ENCODE measurements around the gene TRUB2. TPM values are rescaled to one million over a fixed set of nuclear protein-coding genes. Genes with fewer than 3 reads are reported as not detected.

Gene TRUB2
- polyA plus RNA-seq, 5 donors = 29.3 to 34.5 (median 33.0) TPM

DNA sequence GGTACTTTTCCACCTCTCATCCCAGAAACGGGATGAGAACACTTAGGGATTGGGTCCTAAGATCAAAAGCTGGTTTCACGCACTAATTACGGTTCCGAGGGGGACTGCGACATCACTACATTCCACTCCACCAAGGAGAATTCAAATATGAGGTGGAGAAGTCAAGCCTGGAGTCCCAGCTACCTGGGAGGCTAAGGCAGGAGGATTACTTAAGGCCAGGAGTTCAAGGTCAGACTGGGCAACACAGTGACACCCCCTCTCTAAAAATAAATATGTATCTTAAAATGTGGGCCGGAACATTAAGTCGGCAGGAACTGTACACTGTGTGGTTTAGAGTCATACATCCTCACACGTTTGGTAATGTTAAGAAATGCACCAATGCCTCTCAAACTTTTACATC lies 48.0 kb downstream of the TRUB2 start:
- DNase-seq = no peak

DNA sequence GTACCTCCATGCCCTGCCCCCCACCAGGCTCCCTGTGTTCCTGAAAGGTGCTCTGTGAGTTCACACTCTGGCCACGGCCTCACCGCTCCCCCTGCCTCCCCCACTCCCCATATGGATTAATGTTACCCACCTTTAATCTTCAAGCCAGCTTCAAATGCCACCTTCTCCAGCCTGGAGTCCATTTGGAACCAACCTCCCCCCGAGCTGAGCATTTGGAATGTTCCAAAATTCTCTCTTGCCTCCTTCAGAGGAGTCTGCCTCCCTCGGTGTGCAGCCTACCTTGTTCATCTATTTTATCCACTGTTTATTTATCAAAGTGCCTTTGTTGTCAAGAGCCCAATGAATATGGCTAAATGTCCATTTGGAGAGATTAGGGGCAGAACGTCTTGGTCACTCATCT lies 50.7 kb downstream of the TRUB2 start:
- DNase-seq = no peak

DNA sequence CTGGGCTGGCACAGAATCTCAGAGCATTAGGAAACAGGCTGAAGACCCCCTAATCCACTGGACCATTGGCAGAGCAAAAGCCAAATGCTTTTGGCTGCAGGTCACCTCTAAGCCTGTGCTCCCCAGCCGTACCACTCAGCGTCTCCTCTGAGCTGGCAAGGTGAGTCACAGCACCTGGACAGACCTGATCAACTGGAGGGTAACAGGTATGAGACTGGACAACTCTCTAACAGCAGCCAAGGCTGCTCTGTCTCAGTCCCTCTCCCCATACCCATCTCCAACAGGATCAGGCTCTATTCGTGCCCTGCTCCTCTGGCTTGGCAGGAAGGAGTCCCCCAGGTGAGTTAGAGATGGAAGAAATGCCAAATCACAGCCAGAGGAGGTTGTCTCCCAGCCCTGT lies 51.1 kb downstream of the TRUB2 start:
- DNase-seq = no peak

DNA sequence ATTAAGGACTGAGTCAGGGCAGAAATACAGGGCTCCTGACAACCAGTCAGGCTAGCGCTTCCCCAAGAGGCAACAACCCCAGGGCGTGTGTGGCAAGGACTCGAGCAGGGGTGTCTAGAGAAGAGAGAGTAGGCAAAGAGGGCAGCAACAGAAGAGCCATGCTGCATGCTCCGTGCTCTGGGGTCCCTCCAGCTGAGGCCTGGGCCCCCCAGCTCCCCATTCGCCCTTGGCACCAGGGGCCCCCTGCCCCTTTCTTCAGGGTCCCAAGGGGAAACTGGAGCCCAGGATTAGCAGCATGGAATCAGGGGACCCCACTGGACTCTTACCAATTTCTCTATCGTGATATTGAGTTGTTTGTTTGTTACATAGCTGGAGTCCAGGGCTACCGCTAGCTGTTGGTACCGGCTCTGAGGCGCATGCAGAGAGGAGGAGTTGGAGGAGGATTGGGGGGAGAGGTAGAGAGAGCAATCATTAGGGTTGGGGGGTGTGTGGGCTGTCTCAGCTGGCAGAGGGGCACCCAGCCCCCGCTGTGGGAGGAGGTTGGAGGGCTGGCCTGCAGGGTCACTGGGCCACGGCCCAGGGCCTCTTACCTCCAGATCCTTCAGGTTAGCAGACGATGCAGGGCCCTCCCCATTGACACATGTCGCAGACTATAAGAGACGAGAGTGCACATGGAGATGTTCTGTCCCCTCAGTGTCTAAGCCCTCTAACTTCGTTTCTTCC lies 55.2 kb downstream of the TRUB2 start:
- DNase-seq = no peak

DNA sequence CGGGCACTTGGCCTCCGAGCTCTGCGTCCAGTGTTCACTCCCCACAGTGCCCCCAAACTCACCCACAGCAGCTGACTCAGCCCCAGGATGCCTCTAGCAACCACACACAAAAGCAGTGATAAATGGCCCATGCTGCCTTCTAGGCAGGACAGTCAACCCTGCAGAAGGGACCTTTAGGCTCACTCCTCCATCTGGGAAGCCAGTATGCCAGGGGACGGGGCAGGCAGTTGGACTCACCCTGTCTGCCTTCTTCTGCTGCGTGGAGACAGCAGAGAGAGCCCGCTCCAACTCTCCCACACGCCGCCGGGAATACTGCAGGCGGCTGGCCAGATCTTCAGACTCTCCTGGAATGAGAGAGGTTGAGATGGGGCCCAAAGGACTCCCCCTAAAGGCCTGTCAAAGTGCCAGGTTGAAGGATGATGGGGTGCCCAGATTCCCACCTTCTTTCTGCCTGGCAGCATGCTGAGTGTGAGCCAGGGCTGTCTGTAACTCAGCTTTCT lies 56.8 kb downstream of the TRUB2 start:
- DNase-seq = no peak

DNA sequence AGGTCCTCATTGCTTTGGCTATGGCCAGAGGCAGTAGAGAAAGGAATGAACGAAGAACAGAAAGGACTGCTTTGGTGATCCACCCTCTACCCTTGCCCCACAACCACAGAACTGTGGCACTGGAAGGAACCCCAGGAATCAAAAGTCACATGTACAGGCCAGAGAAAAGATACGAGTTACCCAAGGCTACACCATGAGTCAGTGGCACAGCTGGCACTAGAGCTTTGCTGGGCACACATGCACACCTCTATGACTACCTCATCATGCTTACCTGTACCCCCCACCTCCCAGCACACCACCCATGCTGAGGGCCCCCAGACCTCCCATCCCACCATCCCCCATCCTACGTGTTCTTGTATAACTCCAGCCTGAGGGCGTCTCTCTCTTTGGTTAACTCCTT lies 59.6 kb downstream of the TRUB2 start:
- no peak for DNase-seq

DNA sequence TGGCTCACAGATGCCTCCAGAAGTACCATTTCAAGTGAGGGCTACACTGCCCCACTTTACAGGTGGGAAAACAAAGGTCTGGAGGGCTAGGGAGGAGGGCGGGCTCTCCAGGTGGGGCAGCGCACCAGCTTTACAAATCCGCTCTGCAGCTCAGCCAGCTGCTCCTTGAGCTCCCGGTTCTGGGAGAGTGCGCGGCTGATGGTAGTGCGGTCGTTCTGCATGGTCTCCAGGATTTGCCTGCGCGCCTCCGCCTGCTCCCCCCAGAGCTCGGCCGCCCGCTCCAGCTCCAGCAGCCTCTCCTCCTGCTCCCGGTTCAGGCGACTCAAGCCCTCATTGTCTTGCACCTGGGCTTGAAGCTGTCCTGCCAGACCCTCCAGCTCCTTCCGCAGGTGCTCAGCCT lies 61.9 kb downstream of the TRUB2 start:
- no peak for DNase-seq

DNA sequence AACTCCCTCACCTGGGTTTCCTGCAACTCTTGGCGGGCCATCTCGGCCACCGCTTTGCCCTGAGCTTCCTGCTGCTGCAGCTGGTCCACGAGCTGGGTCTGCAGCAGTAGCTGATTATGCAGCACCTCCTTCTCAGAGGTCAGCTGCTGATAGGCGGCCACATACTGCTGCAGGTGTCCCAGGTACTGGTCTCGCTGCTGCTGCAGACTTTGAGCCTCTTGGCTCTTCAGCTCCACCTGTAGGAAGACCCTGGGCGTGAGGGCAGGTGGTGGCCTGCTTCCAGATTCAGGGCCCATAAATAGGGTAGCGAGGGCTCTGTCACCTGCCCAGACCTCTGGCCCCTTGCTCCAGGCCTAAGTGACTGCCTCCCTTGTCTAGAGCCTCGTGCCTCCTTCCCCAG lies 63.1 kb downstream of the TRUB2 start:
- DNase-seq = no peak

DNA sequence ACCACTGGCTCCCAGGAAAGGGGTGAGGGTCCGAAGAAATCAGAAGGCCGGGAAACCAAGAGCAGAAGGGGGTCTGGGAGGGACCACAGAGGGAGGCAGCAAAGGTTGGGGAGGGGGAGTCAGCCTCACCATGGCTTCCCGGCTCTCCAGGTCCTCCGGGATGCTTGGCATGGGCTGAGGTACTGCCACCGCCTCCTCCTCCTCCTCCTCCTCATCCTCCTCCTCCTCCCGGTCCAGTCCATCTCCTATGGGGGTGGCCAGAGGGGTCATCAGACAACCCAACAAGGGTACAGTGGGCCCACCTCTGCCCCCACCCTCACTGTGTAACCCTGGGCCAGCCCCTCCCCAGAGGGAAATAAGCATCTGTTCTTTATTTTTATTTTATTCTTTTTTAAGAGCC lies 63.9 kb downstream of the TRUB2 start:
- no peak for DNase-seq

DNA sequence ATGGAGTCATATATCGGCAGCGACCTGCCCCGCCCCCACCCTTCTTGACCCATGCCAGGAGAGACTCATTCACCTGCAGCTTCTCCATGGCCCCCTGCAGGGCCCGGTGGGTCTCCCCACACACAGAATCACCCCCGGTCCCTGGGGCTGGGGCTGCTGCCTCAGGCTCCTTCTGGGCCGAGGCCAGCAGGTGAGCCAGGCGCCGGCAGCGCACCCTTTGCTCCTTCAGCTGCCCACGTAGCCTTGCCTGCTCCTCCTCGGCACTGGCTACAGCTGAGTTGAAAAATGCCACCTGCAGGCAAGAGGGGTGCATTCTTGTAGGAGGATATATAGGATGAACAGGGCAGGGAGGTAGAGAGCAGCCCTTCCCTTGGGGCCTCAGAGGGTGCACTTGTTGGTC lies 64.3 kb downstream of the TRUB2 start:
- DNase-seq = no peak

DNA sequence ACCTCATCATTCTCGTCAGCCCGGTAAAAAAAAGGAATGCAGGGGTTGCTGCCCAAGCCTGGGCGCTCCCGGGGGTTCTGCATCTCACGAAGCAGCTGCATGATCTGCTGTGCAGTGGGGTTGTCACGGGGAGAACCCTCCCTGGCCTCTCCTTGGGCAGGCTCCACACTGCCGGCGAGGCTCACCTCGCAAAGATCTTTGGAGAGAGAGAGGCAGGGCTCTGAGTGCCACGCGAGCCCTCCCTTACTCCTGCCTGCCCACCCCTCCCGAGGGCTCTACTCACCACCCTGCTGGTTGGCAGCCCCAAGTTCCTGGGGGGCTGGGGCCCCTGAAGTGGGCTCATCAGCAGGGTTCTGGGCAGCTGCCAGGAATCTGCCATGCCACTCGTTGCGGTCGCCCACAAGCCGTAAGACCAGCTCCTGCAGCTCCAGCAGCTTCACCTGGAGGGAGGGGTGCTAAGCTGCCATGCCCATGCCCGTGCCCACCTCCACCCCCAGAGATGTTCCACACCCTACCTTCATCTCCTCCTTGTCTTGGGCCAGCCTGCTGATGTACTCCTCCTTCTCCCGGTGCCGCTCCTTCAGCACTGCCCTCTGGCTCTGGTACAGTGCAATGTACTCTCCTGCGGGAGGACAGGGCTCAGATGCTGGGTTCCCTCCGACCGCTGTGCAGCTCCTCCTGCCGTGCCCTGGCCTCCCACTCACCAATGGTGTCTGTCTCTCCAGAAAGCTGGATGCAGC lies 65.0 kb downstream of the TRUB2 start:
- DNase-seq = no peak

Other genes starting within 250 kb of the TRUB2 start
- gene PTGES2, start 194.7 kb downstream of the TRUB2 start, polyA plus RNA-seq (ENCODE audit: insufficient read depth in 1 of 5, insufficient read length in 5 of 5, low replicate concordance in 1 of 5) = 10 to 100 TPM; 25.9 to 50.8 (median 31.5) TPM
- gene LCN2, start 173.0 kb downstream of the TRUB2 start, polyA plus RNA-seq (ENCODE audit: insufficient read depth in 1 of 5, insufficient read length in 5 of 5, low replicate concordance in 1 of 5) = 1 to 10 TPM; 1.2 to 1.9 (median 1.5) TPM
- gene BBLN, start 162.2 kb downstream of the TRUB2 start, polyA plus RNA-seq (ENCODE audit: insufficient read depth in 1 of 5, insufficient read length in 5 of 5, low replicate concordance in 1 of 5) = 10 to 100 TPM; 22.0 to 60.2 (median 33.4) TPM
- 100 to 1,000 TPM; 120 to 157 (median 155) TPM for gene CIZ1, start 130.9 kb downstream of the TRUB2 start, polyA plus RNA-seq (ENCODE audit: insufficient read depth in 1 of 5, insufficient read length in 5 of 5, low replicate concordance in 1 of 5)
- gene DNM1, start 119.1 kb downstream of the TRUB2 start, polyA plus RNA-seq (ENCODE audit: insufficient read depth in 1 of 5, insufficient read length in 5 of 5, low replicate concordance in 1 of 5) = 10 to 100 TPM; 42.3 to 88.2 (median 59.5) TPM
- gene GOLGA2, start 46.4 kb downstream of the TRUB2 start, polyA plus RNA-seq (ENCODE audit: insufficient read depth in 1 of 5, insufficient read length in 5 of 5, low replicate concordance in 1 of 5) = 100 to 1,000 TPM; 106 to 133 (median 126) TPM
- gene SWI5, start 46.2 kb downstream of the TRUB2 start, polyA plus RNA-seq (ENCODE audit: insufficient read depth in 1 of 5, insufficient read length in 5 of 5, low replicate concordance in 1 of 5) = 10 to 100 TPM; 29.0 to 37.1 (median 34.5) TPM
- gene COQ4, start 392 bp upstream of the TRUB2 start, polyA plus RNA-seq (ENCODE audit: insufficient read depth in 1 of 5, insufficient read length in 5 of 5, low replicate concordance in 1 of 5) = 10 to 100 TPM; 44.2 to 75.6 (median 66.0) TPM
- 10 to 100 TPM in 2 of 5 donors, 1 to 10 TPM in 3; 7.0 to 17.3 (median 9.5) TPM for gene SLC27A4, start 18.1 kb upstream of the TRUB2 start, polyA plus RNA-seq (ENCODE audit: insufficient read depth in 1 of 5, insufficient read length in 5 of 5, low replicate concordance in 1 of 5)
- 10 to 100 TPM; 56.5 to 66.1 (median 58.7) TPM for gene URM1, start 48.9 kb upstream of the TRUB2 start, polyA plus RNA-seq (ENCODE audit: insufficient read depth in 1 of 5, insufficient read length in 5 of 5, low replicate concordance in 1 of 5)
- gene CERCAM, start 98.4 kb upstream of the TRUB2 start, polyA plus RNA-seq (ENCODE audit: insufficient read depth in 1 of 5, insufficient read length in 5 of 5, low replicate concordance in 1 of 5) = 10 to 100 TPM; 35.6 to 64.0 (median 50.3) TPM
- 10 to 100 TPM; 54.5 to 64.8 (median 58.6) TPM for gene ODF2, start 133.6 kb upstream of the TRUB2 start, polyA plus RNA-seq (ENCODE audit: insufficient read depth in 1 of 5, insufficient read length in 5 of 5, low replicate concordance in 1 of 5)
- gene GLE1, start 182.3 kb upstream of the TRUB2 start, polyA plus RNA-seq (ENCODE audit: insufficient read depth in 1 of 5, insufficient read length in 5 of 5, low replicate concordance in 1 of 5) = 10 to 100 TPM; 26.3 to 30.6 (median 30.0) TPM
- gene SPTAN1, start 230.1 kb upstream of the TRUB2 start, polyA plus RNA-seq (ENCODE audit: insufficient read depth in 1 of 5, insufficient read length in 5 of 5, low replicate concordance in 1 of 5) = 100 to 1,000 TPM; 239 to 343 (median 288) TPM

Measured in right lung (tissue), 5 donors.